ENCODE results near the gene RNF213.

DNA sequence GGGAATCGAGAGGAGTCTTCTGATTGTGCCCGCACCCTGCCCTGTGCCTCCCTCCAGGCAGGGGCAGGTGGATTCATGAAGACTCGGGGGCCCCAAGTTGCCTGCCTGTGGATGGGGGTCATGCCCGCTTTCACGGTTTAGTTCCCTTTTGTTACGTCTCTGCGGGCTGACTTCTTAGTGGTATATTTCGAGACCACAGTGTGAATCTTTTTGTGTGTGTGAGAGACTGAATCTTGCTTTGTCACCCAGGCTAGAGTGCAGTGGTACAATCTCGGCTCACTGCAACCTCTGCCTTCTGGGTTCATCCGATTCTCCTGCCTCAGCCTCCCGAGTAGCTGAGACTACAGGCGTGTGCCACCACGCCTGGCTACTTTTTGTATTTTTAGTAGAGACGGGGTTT is 18.1 kb upstream of the RNF213 start:
- TF ChIP-seq, protein P1, sequence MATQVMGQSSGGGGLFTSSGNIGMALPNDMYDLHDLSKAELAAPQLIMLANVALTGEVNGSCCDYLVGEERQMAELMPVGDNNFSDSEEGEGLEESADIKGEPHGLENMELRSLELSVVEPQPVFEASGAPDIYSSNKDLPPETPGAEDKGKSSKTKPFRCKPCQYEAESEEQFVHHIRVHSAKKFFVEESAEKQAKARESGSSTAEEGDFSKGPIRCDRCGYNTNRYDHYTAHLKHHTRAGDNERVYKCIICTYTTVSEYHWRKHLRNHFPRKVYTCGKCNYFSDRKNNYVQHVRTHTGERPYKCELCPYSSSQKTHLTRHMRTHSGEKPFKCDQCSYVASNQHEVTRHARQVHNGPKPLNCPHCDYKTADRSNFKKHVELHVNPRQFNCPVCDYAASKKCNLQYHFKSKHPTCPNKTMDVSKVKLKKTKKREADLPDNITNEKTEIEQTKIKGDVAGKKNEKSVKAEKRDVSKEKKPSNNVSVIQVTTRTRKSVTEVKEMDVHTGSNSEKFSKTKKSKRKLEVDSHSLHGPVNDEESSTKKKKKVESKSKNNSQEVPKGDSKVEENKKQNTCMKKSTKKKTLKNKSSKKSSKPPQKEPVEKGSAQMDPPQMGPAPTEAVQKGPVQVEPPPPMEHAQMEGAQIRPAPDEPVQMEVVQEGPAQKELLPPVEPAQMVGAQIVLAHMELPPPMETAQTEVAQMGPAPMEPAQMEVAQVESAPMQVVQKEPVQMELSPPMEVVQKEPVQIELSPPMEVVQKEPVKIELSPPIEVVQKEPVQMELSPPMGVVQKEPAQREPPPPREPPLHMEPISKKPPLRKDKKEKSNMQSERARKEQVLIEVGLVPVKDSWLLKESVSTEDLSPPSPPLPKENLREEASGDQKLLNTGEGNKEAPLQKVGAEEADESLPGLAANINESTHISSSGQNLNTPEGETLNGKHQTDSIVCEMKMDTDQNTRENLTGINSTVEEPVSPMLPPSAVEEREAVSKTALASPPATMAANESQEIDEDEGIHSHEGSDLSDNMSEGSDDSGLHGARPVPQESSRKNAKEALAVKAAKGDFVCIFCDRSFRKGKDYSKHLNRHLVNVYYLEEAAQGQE (IDR thresholded peaks at IDR 0.05; ENCODE audit: insufficient replicate concordance, low read depth) = no peak
- TF ChIP-seq, protein P2, sequence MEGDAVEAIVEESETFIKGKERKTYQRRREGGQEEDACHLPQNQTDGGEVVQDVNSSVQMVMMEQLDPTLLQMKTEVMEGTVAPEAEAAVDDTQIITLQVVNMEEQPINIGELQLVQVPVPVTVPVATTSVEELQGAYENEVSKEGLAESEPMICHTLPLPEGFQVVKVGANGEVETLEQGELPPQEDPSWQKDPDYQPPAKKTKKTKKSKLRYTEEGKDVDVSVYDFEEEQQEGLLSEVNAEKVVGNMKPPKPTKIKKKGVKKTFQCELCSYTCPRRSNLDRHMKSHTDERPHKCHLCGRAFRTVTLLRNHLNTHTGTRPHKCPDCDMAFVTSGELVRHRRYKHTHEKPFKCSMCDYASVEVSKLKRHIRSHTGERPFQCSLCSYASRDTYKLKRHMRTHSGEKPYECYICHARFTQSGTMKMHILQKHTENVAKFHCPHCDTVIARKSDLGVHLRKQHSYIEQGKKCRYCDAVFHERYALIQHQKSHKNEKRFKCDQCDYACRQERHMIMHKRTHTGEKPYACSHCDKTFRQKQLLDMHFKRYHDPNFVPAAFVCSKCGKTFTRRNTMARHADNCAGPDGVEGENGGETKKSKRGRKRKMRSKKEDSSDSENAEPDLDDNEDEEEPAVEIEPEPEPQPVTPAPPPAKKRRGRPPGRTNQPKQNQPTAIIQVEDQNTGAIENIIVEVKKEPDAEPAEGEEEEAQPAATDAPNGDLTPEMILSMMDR (IDR thresholded peaks at IDR 0.05; ENCODE audit: insufficient read depth, low read length) = no peak
